ENCODE results near the gene NDOR1. TPM values are rescaled to one million over a fixed set of nuclear protein-coding genes. Genes with fewer than 3 reads are reported as not detected.

Gene NDOR1
- total RNA-seq, 1 donor from 2014 or later, result 10.1 TPM

GRCh38 chr9:137218212-137218753, 12.8 kb downstream of the NDOR1 start:
- ATAC-seq, result no peak
- DNase-seq (ENCODE audit: low spot score), result no peak

GRCh38 chr9:137218754-137219271, 13.3 kb downstream of the NDOR1 start:
- ATAC-seq (no peak), DNase-seq (ENCODE audit: low spot score) (no peak)

DNA sequence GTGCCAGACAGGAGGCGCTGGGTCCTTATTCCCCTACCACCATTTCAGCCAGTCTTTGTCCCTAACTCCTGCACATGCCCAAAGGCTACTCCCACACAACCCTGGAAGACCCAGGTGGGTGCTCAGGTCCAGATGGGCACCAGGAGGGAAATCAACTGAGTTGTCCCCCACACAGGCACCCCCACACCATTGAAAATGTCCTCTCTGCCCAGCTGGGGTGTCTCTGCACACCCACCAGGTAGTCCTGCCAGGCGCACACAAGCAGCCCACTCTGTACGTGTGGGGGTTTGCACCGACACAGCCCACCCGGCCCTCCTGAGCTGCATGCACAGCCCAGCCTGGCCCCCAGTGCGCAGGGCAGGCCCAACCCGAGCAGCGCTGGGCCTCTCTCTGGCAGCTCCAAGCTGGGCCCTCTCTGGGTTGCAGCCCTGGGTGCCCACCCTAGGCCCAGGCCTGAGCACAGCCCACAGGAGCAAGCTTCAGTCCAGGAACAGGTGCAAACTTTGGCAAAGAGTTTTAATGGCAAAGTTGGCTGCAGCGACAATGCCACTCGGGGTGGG, 14.3 kb downstream of the NDOR1 start:
- DNase-seq (ENCODE audit: low spot score) (no peak), ATAC-seq (no peak)

DNA sequence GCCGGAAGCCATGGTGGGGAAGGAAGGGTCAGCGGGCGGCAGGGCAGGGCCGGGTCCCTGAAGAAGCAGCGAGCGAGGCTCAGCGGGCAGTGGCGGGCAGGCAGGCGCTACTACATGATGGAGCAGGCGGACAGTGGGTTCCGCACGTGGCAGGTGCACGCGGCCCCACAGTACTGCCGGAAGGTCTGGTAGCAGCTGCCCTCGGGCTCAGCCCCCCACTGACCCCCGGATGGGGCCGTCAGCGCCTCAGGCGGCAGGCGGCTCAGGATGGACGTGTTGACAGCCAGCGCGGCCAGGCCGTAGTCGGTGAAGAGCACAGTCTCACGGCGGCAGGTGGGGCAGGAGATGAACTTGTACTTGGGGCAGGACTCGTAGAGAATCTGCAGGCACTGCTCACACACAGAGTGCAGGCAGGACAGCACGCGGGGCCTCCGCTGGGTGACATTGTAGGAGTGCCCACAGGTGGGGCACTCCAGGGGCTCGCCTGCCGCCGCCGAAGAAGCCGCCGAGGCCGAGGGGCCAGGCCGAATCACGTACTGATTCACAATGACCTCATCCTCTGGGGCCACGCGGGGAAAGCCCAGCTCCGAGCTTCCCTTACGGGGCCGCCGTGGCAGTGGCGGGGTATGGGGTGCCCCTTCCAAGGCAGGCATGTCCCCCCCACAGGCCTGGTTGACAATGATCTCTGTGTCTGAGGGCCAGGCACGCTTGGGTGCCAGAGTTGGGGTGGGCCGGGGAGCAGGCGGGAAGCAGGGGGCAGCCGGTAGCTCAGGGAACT, 15.0 kb downstream of the NDOR1 start:
- ATAC-seq, result no peak
- DNase-seq (ENCODE audit: low spot score), result no peak

DNA sequence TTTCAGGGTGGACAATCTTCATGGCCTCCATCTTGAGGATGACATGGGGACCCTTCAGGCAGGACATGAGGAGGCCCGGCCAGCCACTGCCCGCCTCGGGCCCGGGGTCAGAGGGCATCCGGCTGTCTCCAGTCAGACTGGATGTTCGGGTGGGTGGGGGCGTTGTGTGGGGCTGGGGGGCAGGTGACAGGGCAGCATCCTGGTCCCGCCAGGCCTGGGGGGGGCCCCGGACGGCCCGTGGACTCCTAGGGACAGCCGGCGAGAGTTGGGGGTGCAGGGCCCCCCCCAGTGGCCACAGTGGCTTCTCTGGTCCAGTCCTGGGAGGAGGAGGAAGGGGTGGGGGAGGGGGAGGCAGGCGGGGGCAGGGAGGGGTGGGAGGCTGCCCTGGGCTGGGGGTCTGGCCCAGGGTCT, 15.6 kb downstream of the NDOR1 start:
- ATAC-seq, result no peak
- DNase-seq (ENCODE audit: low spot score), result no peak

GRCh38 chr9:137221506-137222111, 16.1 kb downstream of the NDOR1 start:
- ATAC-seq, result peak; percentile 55
- peak; percentile 85 for DNase-seq (ENCODE audit: low spot score)

DNA sequence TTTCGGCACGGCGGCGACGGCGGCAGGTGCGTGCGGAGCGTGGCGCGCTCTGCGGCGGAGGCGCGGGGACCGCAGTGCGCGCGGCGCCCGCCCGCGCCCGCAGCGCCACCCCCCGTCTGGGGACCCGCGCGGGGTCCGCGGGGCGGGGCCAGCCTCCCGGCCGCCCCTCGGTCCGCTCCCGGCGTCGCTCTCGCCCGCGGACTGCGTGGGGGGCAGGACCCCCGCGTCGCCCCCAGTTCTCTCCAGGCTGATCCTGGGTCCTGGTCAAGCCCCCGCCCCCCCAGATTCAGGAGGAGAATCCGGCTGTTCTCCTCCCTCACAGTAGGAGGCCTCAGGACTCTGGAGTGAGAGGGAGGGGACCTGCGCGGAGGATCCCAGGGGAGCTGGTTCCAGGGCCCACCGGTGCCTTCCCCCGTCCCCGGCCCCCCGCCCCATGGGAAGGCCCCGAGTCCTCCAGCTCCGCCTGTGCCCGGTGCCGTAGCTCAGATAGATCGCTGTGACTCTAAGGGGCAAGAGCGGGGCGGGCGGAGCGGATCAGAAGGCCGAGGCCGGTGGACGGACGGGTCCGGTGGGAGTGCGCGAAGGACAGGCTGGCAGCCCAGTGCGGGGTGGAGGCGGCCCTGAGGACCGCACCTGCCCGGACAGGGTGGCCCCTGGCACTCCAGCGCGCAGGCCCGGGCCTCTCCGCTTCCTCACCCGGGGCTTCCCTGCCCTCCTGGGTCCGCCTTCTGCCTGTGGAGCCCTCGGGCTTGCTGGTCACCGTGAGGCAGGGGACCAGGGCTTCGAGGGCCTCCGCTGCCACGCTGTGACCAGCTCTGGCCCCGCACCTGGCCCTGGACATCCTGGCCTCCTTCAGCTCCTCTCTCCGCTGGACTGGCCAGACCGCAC, 16.9 kb downstream of the NDOR1 start, which contains the start of gene RNF208:
TSS of gene RNF208 (minus strand) at position 51 of the 888 bp plus-strand sequence. CDS start 1,028 bp downstream, outside the sequence.
- DNase-seq (ENCODE audit: low spot score) (no peak), ATAC-seq (peak; percentile 19)

DNA sequence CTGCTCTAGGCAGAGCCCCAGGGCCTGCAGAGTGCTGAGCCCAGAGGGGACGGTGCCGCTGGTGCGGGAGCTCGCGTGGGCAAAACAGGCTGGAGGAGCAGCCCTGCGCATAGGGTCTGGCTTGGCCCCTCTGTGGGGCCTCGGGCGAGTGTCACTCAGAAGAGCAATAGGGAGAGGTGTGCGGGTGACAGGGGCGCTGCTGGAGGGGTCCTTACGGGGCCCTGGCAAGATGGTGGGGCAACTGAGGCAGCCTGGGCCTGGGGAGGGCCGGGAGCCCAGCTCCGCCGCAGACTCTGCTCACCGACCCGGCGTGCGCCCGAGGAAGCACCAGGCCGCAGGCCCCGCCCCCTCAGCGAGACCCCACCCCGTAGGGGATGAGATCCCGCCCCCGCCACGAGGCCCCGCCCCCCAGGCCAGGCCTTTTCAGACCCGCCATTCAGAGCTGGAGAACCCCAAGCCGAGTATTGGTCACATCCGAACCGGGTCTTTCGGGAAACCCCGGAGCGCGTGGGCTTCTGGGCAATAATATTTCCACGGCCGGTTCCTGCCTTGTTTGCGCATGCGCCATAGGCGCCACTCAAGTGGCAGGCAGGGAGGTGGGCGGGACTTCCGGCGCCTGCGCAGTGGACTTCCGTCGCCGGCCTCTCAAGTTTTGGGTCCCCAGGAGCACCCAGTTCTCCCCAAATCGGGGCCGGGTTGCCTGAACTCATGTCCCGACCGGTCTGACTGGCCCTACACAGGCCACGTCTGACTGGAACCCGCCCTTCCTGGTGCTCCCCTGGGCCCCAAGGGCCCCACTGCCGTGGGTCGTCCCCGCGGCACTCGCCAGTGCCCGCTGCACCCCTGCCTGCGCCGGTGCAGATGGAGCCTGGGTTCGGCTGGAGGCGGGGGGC, 17.8 kb downstream of the NDOR1 start:
- peak; percentile 98 for DNase-seq (ENCODE audit: low spot score)
- peak; percentile 87 for ATAC-seq

DNA sequence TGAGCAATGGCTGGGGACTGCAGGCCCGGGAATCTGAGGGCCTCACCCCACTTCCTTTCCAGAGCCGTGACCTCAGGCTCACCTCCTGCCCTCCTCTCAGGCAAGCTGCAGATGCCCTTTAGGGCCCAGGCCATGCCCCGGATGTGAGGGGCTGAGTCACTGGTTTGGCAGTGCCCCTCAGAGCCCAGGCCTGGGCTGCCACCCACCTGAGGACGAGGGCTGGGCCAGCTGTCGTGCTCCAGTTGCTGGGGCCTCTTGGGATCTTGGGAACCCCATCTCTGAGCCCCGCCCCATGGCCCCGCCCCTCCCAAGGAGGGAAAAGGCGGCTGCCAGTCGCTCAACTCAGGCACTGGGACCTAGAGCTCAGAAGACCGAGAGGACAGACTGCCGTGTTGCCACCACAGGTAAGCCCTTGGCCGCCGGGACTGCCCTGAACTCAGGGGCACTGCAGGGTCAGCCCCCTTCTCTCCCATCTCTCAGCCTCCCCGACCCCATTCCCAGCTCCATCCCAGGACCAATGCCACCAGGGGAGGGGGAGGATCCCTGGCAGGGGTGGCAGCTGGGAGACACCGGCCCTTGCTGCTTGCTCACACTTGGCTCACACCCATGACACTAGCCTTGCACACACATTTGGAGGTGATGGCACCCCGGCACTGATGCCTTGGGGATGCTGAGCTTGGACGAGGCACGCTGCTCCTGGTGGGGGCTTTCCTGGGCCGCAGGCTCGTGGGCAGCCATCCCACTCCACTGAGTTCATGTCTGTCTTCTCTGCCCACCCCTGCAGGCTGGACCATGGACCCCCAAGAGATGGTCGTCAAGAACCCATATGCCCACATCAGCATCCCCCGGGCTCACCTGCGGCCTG, 19.6 kb downstream of the NDOR1 start, which contains the start of gene CYSRT1:
TSS of gene CYSRT1 (plus strand) at position 345 of the 865 bp plus-strand sequence. CDS start at position 793, 448 bp downstream.
- no peak for DNase-seq (ENCODE audit: low spot score)
- ATAC-seq, result no peak

DNA sequence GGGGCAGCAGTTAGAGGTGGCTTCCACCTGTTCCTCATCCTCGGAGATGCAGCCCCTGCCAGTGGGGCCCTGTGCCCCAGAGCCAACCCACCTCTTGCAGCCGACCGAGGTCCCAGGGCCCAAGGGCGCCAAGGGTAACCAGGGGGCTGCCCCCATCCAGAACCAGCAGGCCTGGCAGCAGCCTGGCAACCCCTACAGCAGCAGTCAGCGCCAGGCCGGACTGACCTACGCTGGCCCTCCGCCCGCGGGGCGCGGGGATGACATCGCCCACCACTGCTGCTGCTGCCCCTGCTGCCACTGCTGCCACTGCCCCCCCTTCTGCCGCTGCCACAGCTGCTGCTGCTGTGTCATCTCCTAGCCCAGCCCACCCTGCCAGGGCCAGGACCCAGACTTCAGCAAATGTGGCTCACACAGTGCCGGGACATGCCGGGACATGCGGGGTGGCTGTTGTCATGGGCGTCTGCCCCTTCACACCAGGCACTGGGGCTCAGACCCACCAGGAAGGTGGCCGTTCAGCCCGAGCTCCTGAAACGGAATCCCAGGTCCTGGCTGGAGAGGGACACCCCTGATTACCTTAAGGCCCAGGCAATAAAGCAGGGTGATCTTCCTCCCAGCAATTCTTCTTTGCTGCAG, 20.3 kb downstream of the NDOR1 start:
- ATAC-seq (no peak), DNase-seq (ENCODE audit: low spot score) (no peak)

GRCh38 chr9:137226338-137227053, 21.0 kb downstream of the NDOR1 start:
- ATAC-seq (no peak), DNase-seq (ENCODE audit: low spot score) (no peak)

GRCh38 chr9:137227054-137227852, 21.8 kb downstream of the NDOR1 start, which contains the start of gene RNF224:
RNF224 (plus strand) TSS chr9:137227502; CDS start chr9:137228336, 834 bp downstream.
- peak; percentile 63 for ATAC-seq
- DNase-seq (ENCODE audit: low spot score), result peak; percentile 84

GRCh38 chr9:137227853-137228505, 22.5 kb downstream of the NDOR1 start:
- DNase-seq (ENCODE audit: low spot score), result no peak
- ATAC-seq, result no peak

GRCh38 chr9:137228506-137228967, 23.0 kb downstream of the NDOR1 start:
- ATAC-seq (no peak), DNase-seq (ENCODE audit: low spot score) (no peak)

All from left lobe of liver (tissue), 2 donors.